ENCODE measurements around the gene TTC3.

DNA sequence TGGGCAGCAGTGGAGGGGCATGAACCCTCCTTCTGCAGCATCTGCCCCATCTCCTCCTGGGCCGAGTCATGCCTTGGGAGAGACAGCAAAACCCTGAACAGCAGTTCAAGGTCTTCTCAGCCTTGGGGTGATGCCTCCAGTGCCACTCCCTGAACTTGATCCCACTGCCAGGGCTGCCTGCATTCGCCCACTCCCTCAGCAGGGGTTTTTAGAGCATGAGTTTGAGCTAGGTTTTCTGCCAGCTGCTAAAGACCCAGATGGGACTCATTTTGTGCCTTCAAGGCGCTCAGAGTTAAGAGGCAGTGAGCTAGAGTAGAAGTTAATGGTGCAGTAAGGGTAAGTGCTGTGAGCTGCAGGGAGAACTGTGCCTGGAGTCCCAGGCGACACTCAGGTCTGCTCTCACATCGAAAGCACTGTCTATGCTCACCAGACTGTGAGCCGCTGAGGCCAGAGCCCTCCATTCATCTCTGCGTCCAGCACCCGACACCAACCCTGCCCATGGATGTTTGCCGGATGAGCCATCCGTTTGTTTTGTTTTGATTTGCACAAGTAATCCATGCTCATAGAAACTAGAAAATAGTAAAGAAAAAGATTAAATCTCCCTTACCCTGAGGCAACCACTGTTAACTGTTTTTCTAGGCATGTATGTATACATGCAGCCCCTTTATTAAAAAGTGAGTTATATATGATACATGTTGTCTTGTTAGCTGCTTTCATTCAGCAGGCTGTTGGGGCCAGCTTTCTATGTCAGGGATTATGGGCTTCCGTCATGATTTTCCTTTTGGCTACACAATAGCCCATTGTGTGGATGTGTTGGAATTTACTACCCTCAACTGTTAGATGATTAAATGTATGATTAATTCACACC is 126.2 kb downstream of the TTC3 start:
- TF ChIP-seq CTCF (conservative IDR thresholded peaks at IDR 0.05) (no peak), EZH2 (IDR thresholded peaks at IDR 0.05; ENCODE audit: low read depth) (no peak)

Measured in PC-9 (cell line).